Panc1 (cell line): ENCODE results near the gene GEMIN7. TPM values are rescaled to one million over a fixed set of nuclear protein-coding genes. Genes with fewer than 3 reads are reported as not detected.

Source experiments
- ATAC-seq: fragments of 200-7000 bp; cut with Tn5 transposase; 2 replicates; pipeline ENCODE4 v1.9.1; 2020; ENCODE audit warnings: mild to moderate bottlenecking, moderate library complexity
- BruUV-seq: library from RNA; stranded (reverse); fragments of 400-500 nt; replicated peaks from 2 replicates; lab custom pipeline; 2021; lab: Mats Ljungman, UMichigan
- CTCF ChIA-PET: fragments of 300-600 bp; sonication (Branson Sonifier 250); formaldehyde crosslinking; loops from one replicate; lab custom pipeline; 2022; ENCODE audit warnings: antibody characterized with exemption; lab: Charles Lee
- POLR2A ChIA-PET: fragments of 300-600 bp; sonication (Branson Sonifier 250); formaldehyde crosslinking; loops from one replicate; lab custom pipeline; 2022; ENCODE audit warnings: antibody characterized with exemption; lab: Charles Lee
- DNase-seq: peaks from one replicate; pipeline ENCODE4 v3.0.0-alpha.2; 2010; ENCODE audit warnings: low read depth, low spot score
- H3K27ac ChIP-seq: 2 replicates; pipeline ENCODE4 v1.5.1; 2011; ENCODE audit warnings: mild to moderate bottlenecking, low read length, inconsistent platforms
- H3K27me3 ChIP-seq: fragments of 200-500 bp; sonication (Bioruptor generic); 2 replicates; pipeline ENCODE4 v1.6.0; 2014; ENCODE audit warnings: low read length, inconsistent platforms; ENCODE audit not compliant: control insufficient read depth, insufficient read depth
- H3K36me3 ChIP-seq: fragments of 200-500 bp; sonication (Bioruptor generic); 2 replicates; pipeline ENCODE4 v1.5.1; 2014; ENCODE audit warnings: inconsistent platforms, mild to moderate bottlenecking, low read length, moderate library complexity; ENCODE audit not compliant: control insufficient read depth, insufficient read depth
- H3K4me1 ChIP-seq: 2 replicates; pipeline ENCODE4 v1.5.1; 2011; ENCODE audit warnings: inconsistent platforms, mild to moderate bottlenecking, low read length, moderate library complexity; ENCODE audit not compliant: control insufficient read depth, insufficient read depth
- H3K4me3 ChIP-seq, 2 experiments: 2 replicates each; pipeline ENCODE4 v1.5.1; 2011 to 2012; ENCODE audit warnings: low read depth in 2 of 2, low read length in 2 of 2, mild to moderate bottlenecking in 2 of 2, inconsistent platforms in 1 of 2, moderate library complexity in 1 of 2
- H3K9me3 ChIP-seq: fragments of 200-500 bp; sonication (Bioruptor generic); 2 replicates; pipeline ENCODE4 v1.5.1; 2014; ENCODE audit warnings: low read depth, mild to moderate bottlenecking, inconsistent platforms, low read length, moderate library complexity; ENCODE audit not compliant: control insufficient read depth, insufficient read depth
- CTCF ChIP-seq: fragments of 450-650 bp; IDR thresholded peaks from 2 replicates; pipeline ENCODE4 v1.5.1; 2017; ENCODE audit warnings: mild to moderate bottlenecking
- POLR2AphosphoS5 ChIP-seq: IDR thresholded peaks from 2 replicates; pipeline ENCODE4 v1.6.1; 2012; ENCODE audit warnings: mild to moderate bottlenecking, low read depth, low read length, moderate library complexity
- REST ChIP-seq, 2 experiments: IDR thresholded peaks; 2 replicates each; pipeline ENCODE4 v1.6.1; 2011 to 2012; ENCODE audit warnings: low read depth in 2 of 2, control low read depth in 1 of 2, low read length in 1 of 2, mild to moderate bottlenecking in 1 of 2, moderate library complexity in 1 of 2; ENCODE audit not compliant: insufficient read depth in 1 of 2
- SIN3A ChIP-seq: IDR thresholded peaks from 2 replicates; pipeline ENCODE4 v1.6.1; 2012; ENCODE audit warnings: low read depth, mild to moderate bottlenecking, low read length, moderate library complexity, borderline replicate concordance; ENCODE audit not compliant: insufficient read depth
- TCF7L2 ChIP-seq: IDR thresholded peaks from 2 replicates; pipeline ENCODE4 v1.6.1; 2011; ENCODE audit warnings: mild to moderate bottlenecking, low read depth, low read length, inconsistent platforms
- in situ Hi-C: cut with HindIII; loops from 2 replicates; pipeline ENCODE4 v1.10.0; 2016; ENCODE audit warnings: low sequenced_read_pairs, low pct_unique_long_range_greater_than_20kb
- intact Hi-C: fragments of 100-400 bp; cut with micrococcal nuclease; formaldehyde crosslinking; loops from one replicate; pipeline ENCODE4 v1.10.0; 2022; ENCODE audit not compliant: unreplicated experiment
- total RNA-seq: library from RNA; stranded (reverse); gene quantifications from one replicate; pipeline ENCODE4 v1.2.1, GENCODE V29; 2021; ENCODE audit not compliant: unreplicated experiment

The GEMIN7 gene
- total RNA-seq, 1 experiment from 2014 or later = 29.5 TPM

GRCh38 chr19:45102481-45102880 is 23.4 kb downstream of the GEMIN7 start:
- no peak for TF ChIP-seq SIN3A
- TF ChIP-seq CTCF = no peak
- TF ChIP-seq REST (IDR thresholded peaks at IDR 0.05; ENCODE audit: insufficient read depth in 1 of 2, low read depth in 2 of 2, low read length in 1 of 2) = no peak
- TF ChIP-seq TCF7L2 = no peak
- TF ChIP-seq POLR2AphosphoS5 = no peak
- CTCF ChIA-PET = no interaction called here
- H3K36me3 ChIP-seq = no peaks in the 10 kb centered on the region
- in situ Hi-C loops = no loop called here
- no peak overlapping the region for H3K27ac ChIP-seq
- ATAC-seq = no peak
- no peak for DNase-seq
- no TSS peak for BruUV-seq
- H3K4me1 ChIP-seq = peaks cover 28% of the 10 kb centered on the region
- H3K27me3 ChIP-seq = no peaks in the 10 kb centered on the region
- POLR2A ChIA-PET = interaction anchor here (0.6 kb wide), 1 partner anchor 13 kb away, joined by 5 read pairs; no protein-coding TSS in a partner anchor
- intact Hi-C loops = no loop called here
- no peak overlapping the region for H3K4me3 ChIP-seq
- no peaks in the 10 kb centered on the region for H3K9me3 ChIP-seq

GRCh38 chr19:45103156-45103507 is 24.1 kb downstream of the GEMIN7 start:
- Histone ChIP-seq H3K36me3 (no peaks in the 10 kb centered on the region), H3K9me3 (no peaks in the 10 kb centered on the region), H3K27ac (no peak overlapping the region), H3K27me3 (no peaks in the 10 kb centered on the region), H3K4me3 (no peak overlapping the region), H3K4me1 (peaks cover 21% of the 10 kb centered on the region)
- intact Hi-C loops (no loop called here), in situ Hi-C loops (no loop called here)
- TF ChIP-seq CTCF (no peak), REST (IDR thresholded peaks at IDR 0.05; ENCODE audit: insufficient read depth in 1 of 2, low read depth in 2 of 2, low read length in 1 of 2) (no peak), SIN3A (no peak), TCF7L2 (no peak), POLR2AphosphoS5 (no peak)
- ChIA-PET CTCF (no interaction called here), POLR2A (no interaction called here)
- BruUV-seq = no TSS peak
- DNase-seq (no peak), ATAC-seq (no peak)
